HCEC 1CT (cell line): Measurements from ENCODE around the gene VENTX.

Source experiments
- DNase-seq: peaks from one replicate; pipeline ENCODE4 v3.0.0-alpha.2; 2017

Gene VENTX

DNA sequence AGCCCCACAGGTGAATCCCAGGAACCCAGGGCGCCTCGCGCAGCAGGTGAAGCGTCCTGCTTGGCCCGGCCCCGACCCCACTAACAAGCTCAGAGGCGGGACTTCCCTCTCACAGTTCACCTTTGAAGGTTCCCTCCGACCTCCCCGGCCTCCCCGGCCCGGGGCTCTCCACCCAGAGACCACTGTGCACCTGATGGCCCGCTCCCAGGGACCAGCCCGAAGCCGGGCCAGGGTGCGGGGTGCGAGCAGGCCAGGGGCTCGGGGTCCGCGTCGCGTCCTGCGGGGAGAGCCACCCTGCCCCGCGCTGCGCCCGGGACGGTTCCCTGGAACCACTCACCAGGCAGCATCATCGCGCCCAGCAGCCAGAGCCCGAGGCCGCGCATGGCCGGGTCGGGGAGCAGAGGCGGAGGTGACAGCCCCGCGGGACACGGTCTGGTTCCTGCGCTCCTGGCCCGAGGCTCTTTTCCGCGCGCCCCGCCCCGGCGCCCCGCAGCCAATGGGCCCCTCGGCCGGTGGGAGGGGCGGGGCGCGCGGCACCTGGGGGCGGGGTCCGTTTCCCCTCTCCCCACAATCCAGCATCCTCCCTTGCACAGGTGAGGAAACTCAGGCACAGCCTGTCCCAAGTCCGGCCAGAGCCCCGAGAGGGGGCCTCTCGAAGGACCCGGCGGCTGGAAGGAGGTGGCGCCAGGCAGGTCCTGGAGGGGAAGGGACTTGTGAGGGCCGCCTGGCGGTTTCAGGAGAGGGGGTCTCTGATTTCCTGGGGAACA, 39.0 kb downstream of the VENTX start, which contains the start of gene ADAM8:
Gene ADAM8 (minus strand): TSS at position 434 of the 767 bp plus-strand sequence. CDS start 51 bp downstream, at position 383.
- DNase-seq: no peak

DNA sequence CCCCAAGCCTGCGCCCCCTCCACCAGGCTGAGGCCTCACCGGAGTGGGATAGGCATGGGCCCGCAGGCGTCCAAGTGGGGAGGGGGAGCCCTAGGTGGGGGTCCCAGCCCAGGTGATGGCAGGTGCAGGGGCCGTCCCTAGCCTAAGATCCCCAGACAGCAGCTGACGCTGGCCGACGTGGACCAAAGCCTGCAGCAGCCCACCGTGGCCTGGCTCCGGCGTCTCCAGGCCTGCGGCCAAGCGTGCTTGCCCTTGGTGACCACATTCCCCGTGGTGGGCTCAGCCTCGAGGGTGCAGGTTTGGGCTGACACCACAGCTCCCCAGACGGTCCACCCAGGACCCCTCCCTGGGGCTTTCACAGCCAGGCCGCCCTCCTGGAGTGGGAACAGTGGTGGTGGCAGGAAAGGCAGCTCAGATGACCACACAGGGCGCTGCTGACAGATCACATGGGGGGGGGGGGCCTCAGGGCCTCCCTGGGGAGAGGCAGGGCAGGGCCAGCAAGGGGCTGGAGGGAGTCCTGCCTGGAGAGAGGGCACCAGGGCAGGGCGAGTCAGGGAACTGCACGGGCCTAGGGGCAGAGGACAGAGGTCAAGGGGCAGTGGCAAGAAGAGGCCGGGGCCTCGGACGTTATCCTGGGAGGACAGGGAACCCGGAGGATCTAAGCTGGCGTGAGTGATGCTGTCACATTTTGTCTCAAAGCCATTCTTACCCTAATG, 39.8 kb downstream of the VENTX start:
- DNase-seq: no peak

- DNase-seq: no peak
Measured at GRCh38 chr10:133277993-133278576, 40.4 kb downstream of the VENTX start.

- peak; percentile 41 for DNase-seq
Measured at GRCh38 chr10:133278577-133279265, 41.1 kb downstream of the VENTX start.

DNA sequence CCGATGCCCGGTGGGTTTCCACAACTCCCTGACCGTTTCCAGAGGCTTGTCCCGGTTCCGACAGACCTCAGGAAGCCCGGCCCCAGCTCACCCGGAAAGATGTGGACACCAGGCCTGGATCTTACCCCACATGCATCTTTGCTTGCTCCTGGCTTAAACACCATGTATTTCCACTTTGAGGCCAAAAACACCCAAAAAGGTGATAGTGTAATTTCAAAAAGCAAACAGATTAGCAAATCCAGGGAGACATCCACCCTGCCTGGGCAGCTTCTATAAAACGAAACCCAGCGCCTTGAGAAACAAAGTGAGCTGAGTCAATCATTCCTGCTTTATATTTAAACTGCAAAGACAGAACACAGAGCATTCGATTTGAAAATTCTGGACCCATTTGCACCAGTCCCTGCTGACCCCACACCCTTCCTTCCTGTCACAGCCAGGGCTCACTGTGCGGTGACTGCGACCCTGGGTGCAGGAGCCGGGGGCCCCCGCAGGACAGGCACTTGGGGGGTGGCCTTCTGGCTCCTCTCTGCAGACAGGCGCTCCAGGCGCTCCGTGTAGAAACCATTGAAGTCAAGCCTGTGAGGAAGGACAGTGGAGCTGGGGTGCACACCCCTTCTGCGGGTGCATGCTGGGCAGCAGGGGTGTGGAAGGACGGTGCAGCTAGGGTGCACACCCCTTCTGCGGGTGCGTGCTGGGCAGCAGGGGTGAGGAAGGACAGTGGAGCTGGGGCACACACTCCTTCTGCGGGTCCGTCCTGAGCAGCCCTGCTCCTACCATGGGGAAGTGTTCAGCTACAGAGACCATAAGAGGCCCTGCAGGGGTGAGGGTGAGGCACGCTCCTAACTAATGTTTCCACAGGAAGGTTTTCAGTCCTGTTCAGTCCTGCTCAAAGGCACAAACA, 41.9 kb downstream of the VENTX start:
- DNase-seq: no peak

DNA sequence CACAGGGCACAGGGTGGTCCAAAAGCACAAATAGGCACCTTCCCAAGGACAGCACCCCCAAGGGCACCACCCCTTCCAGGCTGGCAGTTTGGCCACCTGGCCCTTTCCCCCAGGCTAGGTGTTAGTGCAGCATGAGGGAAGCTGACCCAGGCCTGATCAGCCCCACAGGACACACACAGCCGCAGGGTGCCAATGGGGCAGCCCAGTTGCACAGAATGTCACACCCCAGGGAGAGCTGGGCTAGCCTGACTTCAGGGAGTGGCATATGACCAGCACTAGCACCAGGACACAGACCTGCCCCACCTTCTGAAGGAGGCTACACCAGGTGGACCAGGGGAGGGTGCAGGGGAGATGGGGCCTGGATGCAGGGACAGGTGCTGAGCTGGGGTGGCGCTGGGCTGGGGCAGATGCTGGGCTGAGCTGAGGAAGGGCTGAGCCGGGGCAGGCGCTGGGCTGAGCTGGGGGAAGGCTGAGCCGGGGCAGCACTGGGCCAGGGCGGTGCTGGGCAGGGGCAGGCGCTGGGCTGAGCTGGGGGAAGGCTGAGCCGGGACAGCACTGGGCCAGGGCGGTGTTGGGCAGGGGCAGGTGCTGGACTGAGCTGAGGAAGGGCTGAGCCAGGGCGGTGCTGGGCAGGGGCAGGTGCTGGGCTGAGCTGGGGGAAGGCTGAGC, 42.9 kb downstream of the VENTX start:
- no peak for DNase-seq

DNA sequence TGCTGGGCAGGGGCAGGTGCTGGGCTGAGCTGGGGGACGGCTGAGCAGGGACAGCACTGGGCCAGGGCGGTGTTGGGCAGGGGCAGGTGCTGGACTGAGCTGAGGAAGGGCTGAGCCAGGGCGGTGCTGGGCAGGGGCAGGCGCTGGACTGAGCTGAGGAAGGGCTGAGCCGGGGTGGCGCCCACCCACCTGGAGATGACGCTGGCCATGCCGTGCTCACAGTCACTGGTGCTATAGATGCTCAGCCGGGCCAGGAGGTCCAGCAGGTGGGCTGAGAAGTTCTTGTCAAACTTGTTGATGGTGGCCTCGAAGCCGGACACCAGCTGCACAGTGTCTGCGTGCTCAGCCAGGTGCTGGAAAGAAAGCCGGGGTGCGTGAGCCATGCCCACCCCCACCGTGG, 43.4 kb downstream of the VENTX start:
- no peak for DNase-seq

DNA sequence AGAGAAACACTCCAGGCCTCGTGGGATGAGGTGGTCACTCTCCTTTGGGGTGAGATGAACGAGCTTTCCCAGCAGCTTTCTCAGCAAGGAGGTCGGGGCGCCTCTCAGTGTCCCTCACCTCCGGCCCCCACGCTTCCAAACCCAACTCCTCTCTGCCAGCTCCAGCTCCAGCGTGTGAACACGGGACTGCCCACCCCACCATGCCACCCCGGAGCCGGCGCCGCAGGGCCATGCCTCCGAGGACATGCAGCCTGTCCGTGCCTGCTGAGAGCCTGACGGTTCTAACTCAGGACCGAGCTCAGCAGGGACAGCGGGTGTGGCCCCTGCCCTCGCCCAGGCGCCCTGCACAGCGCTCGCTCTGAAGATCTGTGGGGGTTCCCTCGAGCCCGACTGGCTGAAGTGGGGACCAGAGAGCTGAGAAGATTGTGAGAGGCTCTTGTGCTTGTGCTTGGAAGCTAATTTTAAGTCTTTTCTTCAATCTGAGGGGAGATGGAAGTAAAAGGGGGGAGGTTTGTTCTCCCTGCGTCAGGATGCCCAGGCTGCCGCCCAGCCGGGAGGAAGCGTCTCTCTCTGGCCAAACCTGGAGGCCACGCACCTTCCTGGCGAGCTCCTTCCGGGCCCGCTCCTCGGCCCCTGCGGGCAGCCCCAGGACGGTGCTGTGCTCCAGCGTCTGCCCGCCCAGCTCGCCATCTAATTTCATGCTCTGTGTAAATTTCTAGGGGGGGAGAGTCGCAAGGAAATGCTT, 44.1 kb downstream of the VENTX start:
- no peak for DNase-seq

GRCh38 chr10:133282846-133283390, 45.3 kb downstream of the VENTX start:
- no peak for DNase-seq

DNA sequence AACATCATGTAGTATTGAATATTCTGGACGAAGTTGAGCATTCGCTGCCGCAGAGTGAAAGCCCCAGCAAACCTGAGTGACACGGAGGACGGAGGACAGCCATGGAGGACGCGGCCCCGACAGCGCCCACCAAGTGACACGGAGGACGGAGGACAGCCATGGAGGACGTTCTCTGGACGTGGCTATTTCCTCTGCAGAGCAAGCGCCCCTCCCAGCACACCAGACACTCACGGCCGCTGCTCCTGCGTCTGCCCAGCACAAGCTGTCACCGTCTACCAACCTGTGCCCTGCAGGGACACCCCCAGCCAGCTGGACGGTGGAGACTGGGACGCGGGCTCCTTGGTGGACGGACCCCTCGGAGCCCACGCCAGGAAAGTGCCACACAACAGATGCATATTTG, 46.3 kb downstream of the VENTX start:
- DNase-seq: no peak

- no peak for DNase-seq
Measured at GRCh38 chr10:133285217-133285616, 47.6 kb downstream of the VENTX start.

DNA sequence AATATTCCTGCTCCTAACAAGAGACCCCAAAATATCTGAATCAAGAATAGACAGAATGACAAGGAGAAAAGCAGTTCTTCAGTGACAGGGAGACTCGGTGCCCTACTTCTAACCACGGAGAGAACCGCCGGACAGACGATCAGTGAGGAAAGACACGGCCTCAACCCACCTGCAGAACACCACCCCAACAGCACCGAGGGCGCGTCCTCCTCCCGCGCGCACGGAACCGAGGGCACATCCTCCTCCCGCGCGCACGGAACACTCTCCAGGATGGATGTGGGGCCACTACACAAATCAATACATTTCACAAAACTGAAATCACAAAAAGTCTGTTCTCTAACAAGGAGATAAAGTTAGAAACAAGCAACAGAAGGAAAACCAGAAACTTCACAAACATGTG, 48.7 kb downstream of the VENTX start:
- no peak for DNase-seq

DNA sequence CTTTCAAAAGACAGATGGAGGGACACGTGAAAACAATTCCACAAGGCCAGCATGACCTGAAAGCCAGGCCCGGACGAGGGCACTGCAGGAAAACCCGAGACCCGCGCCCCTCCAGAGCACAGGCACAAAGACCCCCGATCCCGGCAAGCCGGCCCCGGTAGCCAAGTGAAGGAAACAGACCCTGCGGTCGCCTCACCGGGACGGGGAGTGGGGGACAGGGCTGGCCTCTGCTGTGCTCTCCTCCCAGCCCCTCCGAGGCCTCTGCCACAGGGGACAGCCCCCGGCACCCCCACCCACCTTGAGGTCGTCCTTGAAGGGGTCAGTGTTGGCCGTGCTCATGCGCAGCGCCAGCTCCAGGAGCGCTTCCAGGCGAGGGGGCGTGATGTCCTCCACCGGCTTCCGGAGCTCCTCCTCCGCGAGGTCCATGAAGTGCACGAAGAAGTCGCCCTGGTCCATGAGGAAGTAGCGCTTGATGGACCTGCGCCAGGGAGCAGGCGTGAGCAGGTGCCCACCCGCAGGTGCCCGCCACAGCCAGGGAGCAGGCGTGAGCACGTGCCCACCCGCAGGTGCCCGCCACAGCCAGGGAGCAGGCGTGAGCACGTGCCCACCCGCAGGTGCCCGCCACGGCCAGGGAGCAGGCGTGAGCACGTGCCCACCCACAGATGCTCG, 50.3 kb downstream of the VENTX start:
- DNase-seq: no peak

DNA sequence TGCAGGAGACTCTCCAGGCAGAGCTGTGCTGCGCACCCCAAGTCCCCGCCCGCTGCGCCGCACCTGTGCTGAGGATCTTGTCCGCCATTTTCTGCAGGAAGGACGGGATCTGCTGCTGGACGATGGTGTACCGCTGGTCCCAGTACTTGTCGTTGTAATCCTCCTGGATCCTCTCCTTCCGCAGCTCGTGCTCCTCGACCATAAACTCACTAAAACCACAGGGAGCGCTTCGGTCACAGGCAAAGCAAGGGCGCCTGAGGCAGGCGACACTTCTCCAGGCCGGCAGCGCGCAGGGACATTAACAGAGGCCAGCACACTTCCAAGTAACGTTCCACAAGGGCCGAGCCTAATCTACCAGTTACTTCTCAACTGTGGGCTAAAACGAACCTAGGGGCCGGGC, 52.1 kb downstream of the VENTX start:
- no peak for DNase-seq
